HEK293 (cell line): ENCODE data around the gene CACNB2.

ENCODE experiments used
- CTCF ChIA-PET: fragments of 350-600 bp; formaldehyde crosslinking; extraction: SDS; loops from one replicate; lab custom pipeline; 2021; ENCODE audit warnings: antibody characterized with exemption; lab: Yijun Ruan, JAX
- POLR2A ChIA-PET: fragments of 300-600 bp; formaldehyde crosslinking; extraction: SDS; loops from one replicate; lab custom pipeline; 2020; ENCODE audit warnings: antibody characterized with exemption, inconsistent platforms; lab: Yijun Ruan, JAX
- H3K27ac ChIP-seq: fragments of 200-500 bp; sonication (Bioruptor generic); 2 replicates; pipeline ENCODE4 v1.5.1; 2014; ENCODE audit warnings: low read depth, low read length, control low read depth, inconsistent platforms; ENCODE audit errors: extremely low read depth
- H3K36me3 ChIP-seq, 2 experiments: fragments of 200-500 bp in 1 of 2; sonication (Bioruptor generic) in 1 of 2; 1 replicate in 1 of 2; 2 replicates in 1 of 2; pipeline ENCODE4 v1.5.1; 2014 to 2017; ENCODE audit warnings: inconsistent platforms in 2 of 2, low read length in 2 of 2; ENCODE audit not compliant: control insufficient read depth in 2 of 2, insufficient read depth in 1 of 2
- H3K4me1 ChIP-seq: fragments of 200-500 bp; sonication (Bioruptor generic); 2 replicates; pipeline ENCODE4 v1.5.1; 2014; ENCODE audit warnings: mild to moderate bottlenecking, low read length, inconsistent platforms; ENCODE audit not compliant: control insufficient read depth, insufficient read depth
- H3K4me3 ChIP-seq: 2 replicates; pipeline ENCODE4 v1.5.1; 2011; ENCODE audit warnings: low read depth, mild to moderate bottlenecking, control low read depth, low read length, moderate library complexity
- H3K9me3 ChIP-seq: fragments of 200-500 bp; sonication (Bioruptor generic); 2 replicates; pipeline ENCODE4 v1.5.1; 2014; ENCODE audit warnings: low read depth, low read length, inconsistent platforms; ENCODE audit not compliant: control insufficient read depth, insufficient read depth
- BCL11B ChIP-seq: fragments of 450-650 bp; formaldehyde crosslinking; IDR thresholded peaks from 2 replicates; pipeline ENCODE4 v1.5.1; 2016; ENCODE audit warnings: low read depth, missing biosample characterization, missing genetic modification characterization
- GFI1B ChIP-seq: fragments of 450-650 bp; formaldehyde crosslinking; IDR thresholded peaks from 2 replicates; pipeline ENCODE4 v1.5.1; 2016; ENCODE audit warnings: missing biosample characterization, missing genetic modification characterization
- KLF10 ChIP-seq: fragments of 450-650 bp; IDR thresholded peaks from 2 replicates; pipeline ENCODE4 v1.5.1; 2018; ENCODE audit warnings: missing biosample characterization, mild to moderate bottlenecking, missing genetic modification characterization
- MEIS1 ChIP-seq: sonication (generic); formaldehyde crosslinking; IDR thresholded peaks from 2 replicates; pipeline ENCODE4 v1.8.1; 2022; ENCODE audit warnings: missing genetic modification reagents, mild to moderate bottlenecking, borderline replicate concordance
- OSR2 ChIP-seq: fragments of 450-650 bp; formaldehyde crosslinking; IDR thresholded peaks from 2 replicates; pipeline ENCODE4 v1.5.1; 2016; ENCODE audit warnings: missing biosample characterization, missing genetic modification characterization
- PRDM1 ChIP-seq: fragments of 450-650 bp; formaldehyde crosslinking; IDR thresholded peaks from 2 replicates; pipeline ENCODE4; 2016; ENCODE audit warnings: missing biosample characterization, missing genetic modification characterization
- YY1 ChIP-seq: fragments of 450-650 bp; formaldehyde crosslinking; IDR thresholded peaks from 2 replicates; pipeline ENCODE4 v1.5.1; 2018; ENCODE audit warnings: missing biosample characterization, missing genetic modification characterization
- ZFP69B ChIP-seq: fragments of 450-650 bp; formaldehyde crosslinking; IDR thresholded peaks from 2 replicates; pipeline ENCODE4 v1.5.1; 2016; ENCODE audit warnings: missing biosample characterization, missing genetic modification characterization
- ZNF114 ChIP-seq: fragments of 450-650 bp; formaldehyde crosslinking; IDR thresholded peaks from 2 replicates; pipeline ENCODE4 v1.5.0; 2017; ENCODE audit warnings: missing biosample characterization, missing genetic modification characterization
- ZNF169 ChIP-seq: fragments of 450-650 bp; formaldehyde crosslinking; IDR thresholded peaks from 2 replicates; pipeline ENCODE4 v1.5.1; 2016; ENCODE audit warnings: missing biosample characterization, missing genetic modification characterization
- ZNF175 ChIP-seq: fragments of 450-650 bp; formaldehyde crosslinking; IDR thresholded peaks from 2 replicates; pipeline ENCODE4 v1.5.1; 2016; ENCODE audit warnings: missing biosample characterization, missing genetic modification characterization
- ZNF214 ChIP-seq: fragments of 450-650 bp; formaldehyde crosslinking; IDR thresholded peaks from 2 replicates; pipeline ENCODE4 v1.5.1; 2017; ENCODE audit warnings: missing biosample characterization, mild to moderate bottlenecking, missing genetic modification characterization, borderline replicate concordance
- ZNF24 ChIP-seq: fragments of 450-650 bp; formaldehyde crosslinking; IDR thresholded peaks from 2 replicates; pipeline ENCODE4 v1.5.1; 2016; ENCODE audit warnings: missing biosample characterization, missing genetic modification characterization
- ZNF274 ChIP-seq, 2 experiments: fragments of 200-500 bp in 1 of 2; fragments of 450-650 bp in 1 of 2; sonication (Bioruptor generic) in 1 of 2; formaldehyde crosslinking in 1 of 2; IDR thresholded peaks; 2 replicates each; pipeline versions ENCODE4 v1.5.1 to v1.6.1; 2014 to 2016; ENCODE audit warnings: borderline replicate concordance in 1 of 2, inconsistent platforms in 1 of 2, low read length in 1 of 2, missing biosample characterization in 1 of 2, missing genetic modification characterization in 1 of 2
- ZNF311 ChIP-seq: fragments of 450-650 bp; formaldehyde crosslinking; IDR thresholded peaks from 2 replicates; pipeline ENCODE4 v1.5.1; 2017; ENCODE audit warnings: missing biosample characterization, missing genetic modification characterization, borderline replicate concordance
- ZNF354C ChIP-seq: fragments of 450-650 bp; formaldehyde crosslinking; IDR thresholded peaks from 2 replicates; pipeline ENCODE4 v1.5.1; 2016; ENCODE audit warnings: missing biosample characterization, missing genetic modification characterization, low read depth, borderline replicate concordance
- ZNF366 ChIP-seq: fragments of 450-650 bp; formaldehyde crosslinking; conservative IDR thresholded peaks from 2 replicates; pipeline ENCODE4 v1.5.1; 2016; ENCODE audit warnings: missing biosample characterization, missing genetic modification characterization
- ZNF404 ChIP-seq: fragments of 450-650 bp; formaldehyde crosslinking; IDR thresholded peaks from 2 replicates; pipeline ENCODE4 v1.5.1; 2017; ENCODE audit warnings: missing biosample characterization, missing genetic modification characterization
- ZNF473 ChIP-seq: fragments of 450-650 bp; formaldehyde crosslinking; IDR thresholded peaks from 2 replicates; pipeline ENCODE4 v1.5.1; 2017; ENCODE audit warnings: missing biosample characterization, missing genetic modification characterization
- ZNF514 ChIP-seq: fragments of 450-650 bp; formaldehyde crosslinking; IDR thresholded peaks from 2 replicates; pipeline ENCODE4 v1.5.1; 2016; ENCODE audit warnings: missing biosample characterization, missing genetic modification characterization
- ZNF549 ChIP-seq: fragments of 450-650 bp; IDR thresholded peaks from 2 replicates; pipeline ENCODE4 v1.5.1; 2018; ENCODE audit warnings: missing biosample characterization, missing genetic modification characterization, mild to moderate bottlenecking, inconsistent platforms, moderate library complexity
- ZNF596 ChIP-seq: fragments of 450-650 bp; IDR thresholded peaks from 2 replicates; pipeline ENCODE4 v1.5.0; 2018; ENCODE audit warnings: missing biosample characterization, mild to moderate bottlenecking, missing genetic modification characterization, moderate library complexity
- ZNF654 ChIP-seq: fragments of 450-650 bp; formaldehyde crosslinking; IDR thresholded peaks from 2 replicates; pipeline ENCODE4 v1.5.1; 2016; ENCODE audit warnings: low read depth, missing biosample characterization, missing genetic modification characterization
- ZNF658 ChIP-seq: fragments of 450-650 bp; formaldehyde crosslinking; IDR thresholded peaks from 2 replicates; pipeline ENCODE4; 2016; ENCODE audit warnings: missing biosample characterization, missing genetic modification characterization
- ZNF660 ChIP-seq: fragments of 450-650 bp; IDR thresholded peaks from 2 replicates; pipeline ENCODE4 v1.5.1; 2018; ENCODE audit warnings: missing biosample characterization, mild to moderate bottlenecking, missing genetic modification characterization
- ZNF707 ChIP-seq: fragments of 450-650 bp; formaldehyde crosslinking; IDR thresholded peaks from 2 replicates; pipeline ENCODE4 v1.5.1; 2016; ENCODE audit warnings: missing biosample characterization, missing genetic modification characterization
- ZNF777 ChIP-seq: fragments of 450-650 bp; formaldehyde crosslinking; IDR thresholded peaks from 2 replicates; pipeline ENCODE4 v1.5.1; 2017; ENCODE audit warnings: missing biosample characterization, missing genetic modification characterization, borderline replicate concordance
- TF ChIP-seq, protein P1 (sequence below): fragments of 450-650 bp; formaldehyde crosslinking; IDR thresholded peaks from 2 replicates; pipeline ENCODE4 v1.5.1; 2016; ENCODE audit warnings: missing biosample characterization, missing genetic modification characterization
- TF ChIP-seq, protein P2 (sequence below): fragments of 450-650 bp; formaldehyde crosslinking; IDR thresholded peaks from 2 replicates; pipeline ENCODE4 v1.5.1; 2016; ENCODE audit warnings: missing biosample characterization, missing genetic modification characterization

The CACNB2 gene

DNA sequence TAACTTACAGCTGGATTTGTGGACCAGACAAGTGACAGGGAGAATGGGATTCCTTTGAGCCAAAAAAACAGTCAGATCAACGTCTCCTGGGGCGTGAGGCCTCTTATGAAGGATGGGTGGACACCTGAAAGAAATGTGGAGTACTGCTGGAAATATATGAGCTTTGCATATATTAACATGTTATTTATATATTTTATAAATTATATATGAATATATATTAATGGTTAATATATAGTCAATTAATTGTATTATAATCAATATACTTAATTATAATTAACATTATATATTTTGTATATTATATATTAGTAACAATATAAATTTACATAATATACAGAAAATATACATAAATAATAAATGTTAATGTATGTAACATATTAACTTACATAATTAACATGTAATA, 57.5 kb downstream of the CACNB2 start:
- Histone ChIP-seq H3K9me3 (no peaks in the 10 kb centered on the region), H3K4me3 (no peak overlapping the region), H3K4me1 (no peaks in the 10 kb centered on the region), H3K27ac (no peak overlapping the region), H3K36me3 (no peaks in the 10 kb centered on the region)
- CTCF ChIA-PET: no interaction called here
- POLR2A ChIA-PET: no interaction called here
- TF ChIP-seq ZNF366 (tag by site-specific recombination) (no peak), ZNF777 (no peak), ZNF214 (tag by site-specific recombination) (no peak), ZFP69B (tag by site-specific recombination) (no peak), ZNF404 (tag by site-specific recombination) (no peak), ZNF274 (IDR thresholded peaks at IDR 0.05; ENCODE audit: low read length) (no peak), ZNF274 (tag by site-specific recombination; IDR thresholded peaks at IDR 0.05; ENCODE audit: borderline replicate concordance) (no peak), GFI1B (no peak), ZNF114 (tag by site-specific recombination) (no peak), ZNF707 (tag by site-specific recombination) (no peak), MEIS1 (CRISPR knock-in tag) (no peak), ZNF654 (tag by site-specific recombination) (no peak)
- TF ChIP-seq, protein P1, sequence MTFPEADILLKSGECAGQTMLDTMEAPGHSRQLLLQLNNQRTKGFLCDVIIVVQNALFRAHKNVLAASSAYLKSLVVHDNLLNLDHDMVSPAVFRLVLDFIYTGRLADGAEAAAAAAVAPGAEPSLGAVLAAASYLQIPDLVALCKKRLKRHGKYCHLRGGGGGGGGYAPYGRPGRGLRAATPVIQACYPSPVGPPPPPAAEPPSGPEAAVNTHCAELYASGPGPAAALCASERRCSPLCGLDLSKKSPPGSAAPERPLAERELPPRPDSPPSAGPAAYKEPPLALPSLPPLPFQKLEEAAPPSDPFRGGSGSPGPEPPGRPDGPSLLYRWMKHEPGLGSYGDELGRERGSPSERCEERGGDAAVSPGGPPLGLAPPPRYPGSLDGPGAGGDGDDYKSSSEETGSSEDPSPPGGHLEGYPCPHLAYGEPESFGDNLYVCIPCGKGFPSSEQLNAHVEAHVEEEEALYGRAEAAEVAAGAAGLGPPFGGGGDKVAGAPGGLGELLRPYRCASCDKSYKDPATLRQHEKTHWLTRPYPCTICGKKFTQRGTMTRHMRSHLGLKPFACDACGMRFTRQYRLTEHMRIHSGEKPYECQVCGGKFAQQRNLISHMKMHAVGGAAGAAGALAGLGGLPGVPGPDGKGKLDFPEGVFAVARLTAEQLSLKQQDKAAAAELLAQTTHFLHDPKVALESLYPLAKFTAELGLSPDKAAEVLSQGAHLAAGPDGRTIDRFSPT (tag by site-specific recombination): no peak

DNA sequence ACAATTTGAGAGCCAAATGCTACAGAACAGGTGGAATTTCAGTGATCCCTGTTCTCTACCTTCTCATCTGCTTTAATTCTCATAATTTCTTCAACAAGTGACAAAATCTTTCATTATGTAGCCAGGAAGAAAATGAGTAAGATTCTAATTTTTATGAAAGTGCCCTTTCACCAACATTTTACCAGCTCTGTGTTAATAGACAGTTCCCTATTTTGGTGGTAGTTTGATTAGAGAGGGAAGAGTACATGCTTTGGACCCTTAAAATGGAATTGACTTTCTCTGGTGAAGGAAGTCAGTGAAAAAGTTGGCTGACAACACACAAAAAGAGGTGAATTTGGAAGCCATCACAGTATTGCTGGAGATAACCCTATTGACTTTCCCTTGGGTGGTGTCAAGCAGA, 61.7 kb downstream of the CACNB2 start:
- Histone ChIP-seq H3K4me3 (no peak overlapping the region), H3K27ac (no peak overlapping the region), H3K9me3 (no peaks in the 10 kb centered on the region), H3K36me3 (no peaks in the 10 kb centered on the region), H3K4me1 (peaks cover 6% of the 10 kb centered on the region; the same call in 1 of the 2 replicates)
- ChIA-PET CTCF (interaction anchor here (0.7 to 1.3 kb wide), 4 partner anchors 12 to 42 kb away, joined by 3 to 5 read pairs (median 3); no protein-coding TSS in a partner anchor), POLR2A (no interaction called here)
- TF ChIP-seq PRDM1 (peak; percentile 63), ZNF549 (tag by site-specific recombination) (no peak)

DNA sequence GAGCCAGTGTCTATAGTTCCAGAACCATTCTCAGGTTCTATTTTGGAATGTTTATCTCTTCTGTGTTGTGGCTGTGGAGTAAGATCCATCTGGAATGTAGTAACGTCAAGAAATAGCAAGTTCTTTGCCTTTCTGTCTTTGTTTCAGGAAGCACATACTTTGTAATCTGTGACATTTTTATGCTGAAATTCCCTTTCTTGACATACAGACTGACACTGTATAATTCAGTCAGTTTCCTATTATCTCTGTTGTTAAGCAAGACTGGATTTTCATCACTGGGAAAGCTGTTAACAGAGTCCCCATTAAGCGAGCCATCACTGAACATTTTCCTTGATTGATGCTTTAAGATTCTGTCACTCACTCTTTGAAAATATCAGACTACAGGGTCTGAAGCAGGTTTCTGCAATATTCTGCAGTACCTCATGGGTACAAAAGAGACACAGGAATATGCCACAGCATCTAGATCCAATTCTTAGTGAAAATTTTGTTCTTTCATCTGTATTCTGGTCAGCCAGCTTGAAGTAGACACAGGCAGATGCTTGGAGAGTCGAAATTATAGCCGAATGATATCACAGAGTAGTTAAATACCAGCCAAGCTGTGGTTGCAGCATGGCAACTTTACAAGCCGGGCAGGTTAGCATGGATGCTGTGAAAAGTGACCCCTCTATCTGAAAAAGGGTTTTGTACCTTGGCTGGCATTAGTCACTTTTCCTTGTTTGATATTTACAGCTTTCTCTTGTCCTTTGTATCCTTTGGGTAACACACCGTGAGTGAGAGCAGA, 62.6 kb downstream of the CACNB2 start:
- TF ChIP-seq ZNF169 (tag by site-specific recombination) (no peak), OSR2 (tag by site-specific recombination) (no peak), YY1 (tag by site-specific recombination) (no peak), ZNF658 (tag by site-specific recombination) (no peak), ZNF24 (tag by site-specific recombination) (no peak), ZNF660 (tag by site-specific recombination) (no peak), BCL11B (tag by site-specific recombination) (no peak), ZNF514 (no peak), ZNF473 (no peak), KLF10 (tag by site-specific recombination) (no peak), ZNF549 (tag by site-specific recombination) (no peak), ZNF175 (tag by site-specific recombination) (no peak), ZNF354C (tag by site-specific recombination) (no peak), ZNF596 (no peak), ZNF311 (tag by site-specific recombination) (no peak), ZNF707 (tag by site-specific recombination) (no peak)
- TF ChIP-seq, protein P2, sequence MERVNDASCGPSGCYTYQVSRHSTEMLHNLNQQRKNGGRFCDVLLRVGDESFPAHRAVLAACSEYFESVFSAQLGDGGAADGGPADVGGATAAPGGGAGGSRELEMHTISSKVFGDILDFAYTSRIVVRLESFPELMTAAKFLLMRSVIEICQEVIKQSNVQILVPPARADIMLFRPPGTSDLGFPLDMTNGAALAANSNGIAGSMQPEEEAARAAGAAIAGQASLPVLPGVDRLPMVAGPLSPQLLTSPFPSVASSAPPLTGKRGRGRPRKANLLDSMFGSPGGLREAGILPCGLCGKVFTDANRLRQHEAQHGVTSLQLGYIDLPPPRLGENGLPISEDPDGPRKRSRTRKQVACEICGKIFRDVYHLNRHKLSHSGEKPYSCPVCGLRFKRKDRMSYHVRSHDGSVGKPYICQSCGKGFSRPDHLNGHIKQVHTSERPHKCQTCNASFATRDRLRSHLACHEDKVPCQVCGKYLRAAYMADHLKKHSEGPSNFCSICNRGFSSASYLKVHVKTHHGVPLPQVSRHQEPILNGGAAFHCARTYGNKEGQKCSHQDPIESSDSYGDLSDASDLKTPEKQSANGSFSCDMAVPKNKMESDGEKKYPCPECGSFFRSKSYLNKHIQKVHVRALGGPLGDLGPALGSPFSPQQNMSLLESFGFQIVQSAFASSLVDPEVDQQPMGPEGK (tag by site-specific recombination): no peak
- CTCF ChIA-PET: interaction anchor here (0.6 to 0.8 kb wide), 2 partner anchors 18 to 353 kb away, joined by 3 to 4 read pairs; no protein-coding TSS in a partner anchor

More for the DNA sequence above, 62.6 kb downstream of the CACNB2 start:
- no peaks in the 10 kb centered on the region for H3K9me3 ChIP-seq
- H3K4me3 ChIP-seq: no peak overlapping the region
- no peaks in the 10 kb centered on the region for H3K36me3 ChIP-seq
- H3K27ac ChIP-seq: no peak overlapping the region
- POLR2A ChIA-PET: no interaction called here
- peaks cover 6% of the 10 kb centered on the region; the same call in 1 of the 2 replicates for H3K4me1 ChIP-seq
